ENCODE measurements around the gene PANK2.

PANK2 gene

DNA sequence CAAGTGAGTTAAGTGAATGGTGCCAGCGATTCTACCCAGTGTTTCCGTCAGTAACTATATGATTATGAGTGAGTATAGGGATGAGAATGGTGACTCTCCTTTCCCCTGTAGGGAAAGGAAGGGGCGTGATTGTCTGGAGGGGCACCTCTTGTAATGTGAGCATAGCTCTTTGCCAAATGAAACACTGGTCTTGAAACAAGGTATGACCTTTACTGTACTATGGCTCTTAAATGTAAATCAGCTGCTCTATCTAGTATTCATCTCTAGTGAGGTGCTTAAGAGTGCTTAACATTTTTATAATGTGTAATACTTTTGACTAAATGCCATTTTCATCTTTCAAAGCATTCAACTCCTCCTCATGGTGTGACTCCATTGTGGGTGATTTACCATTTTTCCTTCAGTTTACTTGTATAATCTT is 11.0 kb downstream of the PANK2 start:
- no peak for DNase-seq (ENCODE audit: low read depth in 2 of 3, low spot score in 2 of 3)

- no peak for DNase-seq (ENCODE audit: low read depth in 2 of 3, low spot score in 2 of 3)
These were observed 12.0 kb downstream of the PANK2 start for GRCh38 chr20:3901028-3901705.

GRCh38 chr20:3901706-3902440 is 12.7 kb downstream of the PANK2 start:
- no peak for DNase-seq (ENCODE audit: low read depth in 2 of 3, low spot score in 2 of 3)

DNA sequence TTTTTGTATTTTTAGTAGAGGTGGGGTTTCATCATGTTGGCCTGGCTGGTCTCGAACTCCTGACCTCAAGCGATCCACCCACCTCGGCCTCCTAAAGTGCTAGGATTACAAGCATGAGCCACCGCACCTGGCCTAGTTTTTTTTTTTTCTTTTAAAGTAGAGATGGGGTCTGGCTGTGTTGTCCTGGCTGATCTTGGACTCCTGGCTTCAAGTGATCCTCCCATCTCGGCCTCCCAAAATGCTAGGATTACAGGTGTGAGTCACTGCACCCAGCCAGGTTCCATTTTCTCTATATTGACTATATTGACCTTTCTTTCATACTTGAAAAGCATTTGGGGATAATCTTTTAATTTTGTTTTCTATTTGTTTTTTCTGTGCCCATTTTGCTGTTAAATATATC is 13.3 kb downstream of the PANK2 start:
- DNase-seq (ENCODE audit: low read depth in 2 of 3, low spot score in 2 of 3), result no peak

- DNase-seq (ENCODE audit: low read depth in 2 of 3, low spot score in 2 of 3), result no peak
These were observed 15.0 kb downstream of the PANK2 start for GRCh38 chr20:3904224-3904623.

- DNase-seq (ENCODE audit: low read depth in 2 of 3, low spot score in 2 of 3), result no peak
These were observed 15.7 kb downstream of the PANK2 start for GRCh38 chr20:3904857-3905256.

- peak in 1 of 3 experiments; percentile 17 for DNase-seq (ENCODE audit: low read depth in 2 of 3, low spot score in 2 of 3)
These were observed 17.8 kb downstream of the PANK2 start for GRCh38 chr20:3906744-3907721.

- no peak for DNase-seq (ENCODE audit: low read depth in 2 of 3, low spot score in 2 of 3)
These were observed 19.5 kb downstream of the PANK2 start for GRCh38 chr20:3908667-3909066.

DNA sequence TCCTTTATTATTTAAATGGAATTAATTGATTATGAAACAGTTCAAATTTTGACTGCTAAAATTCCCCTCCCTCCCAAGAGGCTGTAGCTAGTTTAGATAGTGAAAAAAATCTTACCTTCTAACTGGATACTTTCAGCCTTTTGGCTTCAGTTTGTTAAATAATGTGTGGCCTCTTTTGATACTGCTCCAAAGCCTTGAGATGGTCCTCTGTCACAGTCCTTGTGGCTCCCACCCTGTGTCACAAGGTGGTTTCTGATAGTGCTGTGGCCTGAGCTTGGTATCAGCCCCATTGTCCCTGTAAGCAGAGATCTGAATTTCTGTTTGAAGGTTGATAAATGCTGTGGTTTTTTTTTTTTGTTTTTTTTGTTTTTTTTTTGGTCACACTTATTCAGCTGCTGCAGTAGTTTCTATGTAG is 20.8 kb downstream of the PANK2 start:
- no peak for DNase-seq (ENCODE audit: low read depth in 2 of 3, low spot score in 2 of 3)

DNA sequence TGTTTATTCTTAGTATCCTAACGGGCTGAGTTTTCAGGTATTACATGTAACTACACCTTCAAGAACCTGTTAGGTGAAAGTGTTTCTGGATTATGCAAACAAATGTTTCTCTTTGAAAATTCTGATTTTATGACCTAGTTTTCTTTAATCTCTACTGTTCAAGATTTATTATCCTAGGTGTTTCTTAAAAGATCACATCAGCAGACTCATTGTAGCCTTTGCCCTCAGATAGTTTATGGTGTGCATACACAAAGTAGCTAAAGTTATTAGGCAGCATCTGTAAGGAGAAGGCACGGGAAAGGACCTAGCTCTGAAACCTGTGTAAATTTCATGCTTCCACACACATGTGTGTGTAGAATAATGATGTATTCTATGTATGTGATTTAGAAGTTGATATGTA is 21.7 kb downstream of the PANK2 start:
- DNase-seq (ENCODE audit: low read depth in 2 of 3, low spot score in 2 of 3), result no peak

DNA sequence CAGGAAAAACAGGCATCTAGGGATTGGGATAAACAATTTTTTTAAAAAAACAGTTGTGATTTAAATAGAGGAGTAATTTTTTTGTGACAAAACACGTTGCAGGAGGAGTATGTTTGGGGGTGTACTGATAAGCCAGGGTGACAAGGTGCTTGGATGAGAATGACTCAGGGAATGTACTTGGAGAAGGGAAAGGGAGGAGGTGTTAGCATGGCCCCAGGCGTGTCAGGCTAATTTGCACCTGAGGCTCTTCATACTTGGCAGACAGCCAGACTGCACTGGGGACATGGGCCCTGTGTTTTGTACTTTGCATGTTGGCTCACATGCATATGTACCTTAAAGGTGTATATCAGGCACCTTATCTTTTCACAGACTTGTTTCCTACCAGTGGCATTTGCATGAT is 22.8 kb downstream of the PANK2 start:
- no peak for DNase-seq (ENCODE audit: low read depth in 2 of 3, low spot score in 2 of 3)

DNA sequence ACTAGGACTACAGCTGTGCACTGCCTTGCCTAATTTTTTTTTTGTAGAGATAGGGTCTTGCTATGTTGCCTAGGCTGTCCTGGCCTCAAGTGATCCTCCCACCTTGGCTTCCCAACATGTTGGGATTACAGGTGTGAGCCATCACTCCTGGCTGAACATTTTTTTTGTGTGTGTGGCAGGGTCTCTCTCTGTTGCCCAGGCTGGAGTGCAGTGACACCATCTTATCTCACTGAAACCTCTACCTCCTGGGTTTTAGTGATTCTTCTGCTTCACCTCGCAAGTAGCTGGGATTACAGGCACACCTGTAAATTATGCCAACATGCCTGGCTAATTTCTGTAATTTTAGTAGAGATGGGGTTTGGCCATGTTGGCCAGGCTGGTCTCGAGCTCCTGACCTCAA is 25.3 kb downstream of the PANK2 start:
- no peak for DNase-seq (ENCODE audit: low read depth in 2 of 3, low spot score in 2 of 3)

DNA sequence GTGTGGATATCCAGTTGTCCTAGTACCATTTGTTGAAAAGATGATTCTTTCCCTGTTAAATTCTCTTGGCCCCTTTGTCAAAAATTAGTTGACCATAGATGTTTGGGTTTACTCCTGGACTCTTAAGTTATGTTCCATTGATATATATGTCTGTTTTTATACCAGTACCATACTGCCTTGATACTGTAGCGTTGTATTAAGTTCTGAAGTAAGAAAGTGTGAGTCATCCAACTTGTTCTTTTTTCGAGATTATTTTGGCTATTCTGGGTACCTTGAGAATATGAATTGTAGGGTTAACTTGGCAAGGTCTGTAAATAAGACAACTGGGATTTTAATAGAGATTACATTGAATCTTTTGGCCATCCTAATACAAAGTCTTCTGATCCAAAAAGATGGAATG is 26.5 kb downstream of the PANK2 start:
- no peak for DNase-seq (ENCODE audit: low read depth in 2 of 3, low spot score in 2 of 3)

GRCh38 chr20:3916364-3916763 is 27.2 kb downstream of the PANK2 start:
- no peak for DNase-seq (ENCODE audit: low read depth in 2 of 3, low spot score in 2 of 3)

DNA sequence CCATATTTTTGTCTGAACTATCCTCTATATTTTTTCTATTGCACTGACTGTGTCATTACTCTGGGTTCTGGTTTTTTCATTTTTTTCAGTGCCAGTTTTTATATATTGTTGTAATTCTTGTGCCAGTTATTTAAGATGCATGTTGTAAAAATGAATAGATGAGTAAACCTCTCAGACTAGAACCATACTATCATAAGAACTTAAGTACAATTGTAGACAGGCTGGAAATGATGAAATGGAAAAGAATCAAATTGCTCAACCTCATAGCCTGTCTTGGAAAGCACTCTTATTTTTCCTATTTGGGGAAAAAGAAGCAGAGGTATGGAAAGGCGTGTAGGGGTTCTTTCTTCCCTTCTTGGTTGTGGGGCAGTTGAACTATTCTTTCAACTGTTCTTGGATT is 30.2 kb downstream of the PANK2 start:
- DNase-seq (ENCODE audit: low read depth in 2 of 3, low spot score in 2 of 3), result no peak

DNA sequence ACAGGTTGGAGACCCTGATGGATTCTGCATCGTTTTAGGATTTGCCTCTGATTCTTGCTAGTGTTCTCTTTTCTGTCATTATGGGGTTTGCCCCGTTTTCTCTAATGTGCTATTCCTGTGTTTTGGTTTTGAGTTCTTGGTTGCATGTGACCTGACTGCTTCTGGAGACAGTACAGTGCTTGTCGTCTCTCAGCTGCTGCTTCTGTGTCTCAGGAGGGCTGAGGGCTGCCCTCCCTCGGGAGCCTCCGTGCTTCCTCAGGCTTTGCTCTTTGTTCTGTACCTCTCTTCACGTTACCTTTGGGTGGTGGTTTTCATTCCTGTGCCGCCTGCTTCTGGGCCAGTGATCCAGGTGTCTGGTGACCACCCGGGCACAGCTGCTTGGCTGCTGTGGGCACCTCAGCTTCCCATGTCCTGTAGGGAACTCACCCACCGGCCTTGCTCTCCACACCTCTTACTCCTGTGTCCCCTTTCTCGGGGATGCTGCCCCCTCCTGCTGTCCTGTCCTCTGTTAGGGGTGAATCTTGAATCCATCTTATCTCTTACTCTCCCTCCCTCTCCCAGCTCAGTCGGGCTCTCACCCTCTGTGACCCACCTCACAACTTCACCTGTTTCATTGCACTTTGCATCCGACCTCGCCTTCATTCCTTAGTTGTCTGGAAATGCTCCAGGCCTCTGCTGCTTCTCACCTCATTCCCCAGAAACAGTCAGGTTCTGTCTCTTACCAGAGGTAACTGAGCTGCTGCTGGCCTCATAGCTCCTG is 33.2 kb downstream of the PANK2 start:
- no peak for DNase-seq (ENCODE audit: low read depth in 2 of 3, low spot score in 2 of 3)

DNA sequence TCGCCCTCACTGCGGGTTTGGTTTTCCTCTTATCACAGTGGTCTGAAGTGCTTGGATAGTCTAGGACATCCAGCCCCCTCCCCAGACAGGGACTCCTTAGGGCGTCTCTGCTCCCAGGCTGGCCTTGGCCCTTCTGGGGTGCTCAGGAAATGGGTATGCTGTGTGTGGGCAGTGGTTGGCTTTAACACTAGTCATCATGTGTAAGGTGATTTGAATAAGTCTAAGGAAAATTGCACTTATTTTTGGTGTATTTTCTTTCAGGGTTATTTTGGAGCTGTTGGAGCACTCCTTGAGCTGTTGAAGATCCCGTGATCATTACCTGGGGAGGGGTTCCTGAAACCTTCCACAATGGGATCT is 33.8 kb downstream of the PANK2 start:
- DNase-seq (ENCODE audit: low read depth in 2 of 3, low spot score in 2 of 3), result no peak

DNA sequence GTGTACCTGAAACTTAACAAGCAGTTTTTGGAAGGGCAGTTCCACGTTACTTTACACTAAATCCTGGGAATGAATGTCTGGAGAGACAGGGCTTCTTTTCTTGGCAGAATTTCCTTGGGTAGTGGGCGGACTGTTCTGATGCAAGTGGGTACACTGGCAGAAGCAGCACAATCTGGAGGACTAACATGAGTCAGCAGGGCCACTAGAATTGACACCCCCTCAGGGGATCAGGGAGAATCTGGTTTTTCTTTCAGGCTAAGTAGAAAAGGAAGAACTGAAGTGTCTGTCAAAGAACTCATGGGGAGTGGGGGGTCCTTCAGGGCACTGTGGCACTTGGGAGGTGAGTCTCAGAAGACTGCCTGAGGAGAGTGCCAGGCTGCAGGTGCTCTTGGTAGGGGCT is 34.6 kb downstream of the PANK2 start:
- no peak for DNase-seq (ENCODE audit: low read depth in 2 of 3, low spot score in 2 of 3)

DNA sequence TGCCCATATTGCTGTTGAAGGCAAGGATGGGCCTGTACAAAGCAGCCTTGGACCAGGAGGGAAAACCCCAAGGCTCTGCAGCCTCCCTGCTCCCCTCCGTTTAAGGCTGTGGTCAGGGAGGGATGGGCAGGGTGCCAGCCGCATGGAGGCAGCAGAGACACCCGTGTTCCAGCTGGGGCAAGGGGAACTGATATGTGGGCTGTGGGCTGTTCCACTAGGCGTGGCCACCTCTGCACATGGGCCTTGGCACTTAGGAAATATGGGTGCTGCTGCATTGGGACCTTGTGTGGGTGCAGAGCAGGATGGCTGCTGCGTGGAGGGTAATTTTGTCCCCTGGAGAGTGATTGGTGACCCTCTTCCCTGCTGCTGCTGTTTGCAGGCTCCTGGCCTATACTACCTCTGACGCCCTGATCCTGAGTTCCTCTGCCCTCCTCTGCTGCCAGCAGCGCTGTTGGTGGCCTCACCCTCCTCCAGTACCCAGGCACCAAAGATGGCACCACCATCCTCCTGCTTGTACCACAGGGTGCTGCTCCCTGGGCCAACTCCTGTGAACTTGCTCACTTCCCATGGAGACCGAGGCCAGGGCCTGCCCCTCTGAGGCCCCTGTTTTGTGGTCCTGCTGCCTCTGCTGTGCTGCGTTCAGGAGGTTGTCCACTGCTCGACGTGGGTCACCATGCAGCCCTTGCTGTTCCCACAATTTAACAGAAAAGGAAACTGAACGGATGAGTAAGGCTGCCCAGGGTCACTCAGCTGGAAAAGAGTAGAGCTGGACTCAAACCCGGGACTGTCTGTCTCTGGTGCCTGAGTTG is 35.3 kb downstream of the PANK2 start:
- no peak for DNase-seq (ENCODE audit: low read depth in 2 of 3, low spot score in 2 of 3)

- DNase-seq (ENCODE audit: low read depth in 2 of 3, low spot score in 2 of 3), result no peak
These were observed 36.0 kb downstream of the PANK2 start for GRCh38 chr20:3925113-3925695.
